Activated CD8-positive, alpha-beta memory T cell treated with anti-CD3 and anti-CD28 coated beads, Interleukin-2, amount 50 U/mL, for 24 hours (primary cell): ENCODE results near the gene KIF6.

Source experiments
- DNase-seq: peaks from one replicate; pipeline ENCODE4 v3.0.0-alpha.2; 2020; ENCODE audit errors: extremely low read depth

Gene KIF6

DNA sequence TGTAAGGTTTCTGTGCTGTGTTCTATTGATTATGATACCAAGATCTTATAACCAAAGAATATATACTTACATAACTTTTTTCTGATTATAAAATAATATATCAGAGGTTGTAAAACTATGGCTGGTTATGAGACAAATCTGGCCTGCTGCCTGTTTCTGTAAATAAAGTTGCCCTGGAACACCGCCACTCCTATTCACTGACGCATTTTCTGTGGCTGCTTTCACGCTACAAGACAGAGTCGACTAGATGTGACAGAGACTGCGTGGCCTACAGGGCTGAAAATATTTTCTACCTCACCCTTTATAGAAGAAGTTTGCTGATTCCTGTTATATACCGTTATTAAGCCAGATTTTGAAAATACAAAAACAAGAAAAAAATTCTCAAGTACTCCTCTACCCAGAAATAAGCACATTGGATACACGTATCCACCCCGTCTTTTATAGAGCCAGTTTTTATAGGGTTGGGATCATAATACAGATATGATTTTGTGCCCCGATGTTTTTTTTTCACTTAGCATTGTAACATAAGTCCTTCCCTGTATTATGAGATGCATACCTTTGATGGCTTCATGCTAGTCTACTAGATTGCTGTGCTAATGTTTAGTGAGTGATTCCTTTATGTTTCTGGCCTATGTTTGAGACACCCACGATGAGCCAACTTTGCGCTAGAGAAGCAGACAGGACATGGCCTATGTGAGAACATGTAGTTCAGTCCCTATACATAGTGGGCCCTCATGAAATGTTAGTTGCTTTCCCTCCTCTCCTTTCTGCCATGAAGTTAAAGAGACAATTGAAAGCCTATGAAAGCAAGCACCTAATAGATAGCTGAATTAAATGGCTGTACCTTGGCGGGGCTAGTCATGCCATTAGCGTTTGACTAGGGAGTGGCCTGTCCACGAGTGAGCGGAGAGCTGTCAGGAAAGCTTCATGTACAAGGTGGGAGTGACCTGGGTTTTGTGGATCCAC, 304.6 kb downstream of the KIF6 start:
- no peak for DNase-seq

DNA sequence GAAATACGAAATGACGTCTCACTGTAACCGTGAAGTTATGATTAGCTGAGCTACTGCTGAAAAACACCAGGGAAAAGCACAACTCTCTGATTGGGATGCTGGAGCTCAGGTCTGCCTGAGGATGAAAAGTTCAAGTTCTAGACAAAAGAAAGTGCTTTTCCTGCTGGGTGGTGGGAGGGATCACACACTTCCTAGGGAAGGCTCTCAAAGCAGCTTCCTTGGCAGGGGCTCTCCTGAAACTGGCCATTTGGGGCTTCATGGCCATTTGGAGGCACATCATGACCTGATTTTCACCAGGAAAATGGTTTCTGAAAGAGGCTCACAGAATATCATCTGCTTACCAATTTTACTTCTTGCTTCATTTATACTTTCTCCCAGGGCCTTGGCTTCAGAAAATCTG, 305.6 kb downstream of the KIF6 start:
- DNase-seq: no peak

DNA sequence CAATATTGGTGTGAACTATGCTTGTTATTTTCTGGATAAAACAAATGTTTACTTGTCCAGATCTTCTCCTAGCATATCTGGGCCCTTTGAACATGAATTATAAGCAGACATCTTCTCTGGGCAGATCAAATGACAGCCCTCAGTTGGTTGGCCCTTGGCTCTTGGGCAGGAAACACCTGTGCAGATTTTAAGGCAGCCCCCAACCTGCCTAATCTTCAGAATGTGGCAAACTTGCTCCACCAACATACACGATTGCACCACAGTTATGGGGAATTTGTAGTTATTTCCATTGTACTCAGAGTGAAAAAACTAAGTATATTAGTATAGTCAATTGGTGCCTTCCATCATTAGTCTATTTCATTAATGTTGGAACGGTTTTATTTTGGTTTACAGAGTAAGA, 307.8 kb downstream of the KIF6 start:
- no peak for DNase-seq

DNA sequence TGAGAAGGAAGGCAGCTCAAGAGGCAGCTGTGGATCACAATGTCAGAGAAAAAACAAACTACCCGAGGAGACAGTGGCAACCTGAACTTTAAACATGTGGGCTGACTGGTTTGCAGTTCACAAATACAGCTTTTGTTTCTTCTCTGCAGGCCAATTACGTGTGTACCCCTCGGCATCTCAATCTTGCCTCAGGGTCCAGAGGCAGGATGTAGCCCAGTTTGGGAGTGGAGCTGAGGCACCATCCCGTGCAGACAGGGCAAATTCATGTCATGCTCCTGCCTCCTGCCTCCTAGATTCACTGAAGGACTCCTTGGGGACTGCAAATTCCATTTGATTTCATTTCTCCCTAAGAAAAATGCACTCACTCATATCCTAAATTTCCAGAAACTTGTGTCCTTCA, 308.5 kb downstream of the KIF6 start:
- no peak for DNase-seq

DNA sequence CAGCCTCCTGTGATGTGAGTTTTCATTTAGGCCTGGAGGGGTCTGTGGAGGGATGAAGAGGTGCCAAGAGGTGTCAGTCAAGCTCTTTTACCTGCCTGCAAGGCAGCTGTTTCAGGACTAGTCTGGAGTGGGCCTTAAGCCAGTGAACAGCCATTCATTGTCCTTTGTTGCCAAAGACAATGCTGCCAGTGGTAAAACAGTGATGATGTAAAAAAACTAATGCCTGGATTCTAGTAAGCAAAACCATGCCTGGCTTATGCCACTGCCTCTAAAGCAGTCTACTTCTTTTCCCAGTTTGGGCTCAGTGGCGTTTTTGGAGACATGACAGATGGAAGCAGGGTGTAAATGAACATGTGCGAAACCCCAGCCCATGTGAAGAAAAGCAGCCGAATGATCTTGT, 309.2 kb downstream of the KIF6 start:
- no peak for DNase-seq

DNA sequence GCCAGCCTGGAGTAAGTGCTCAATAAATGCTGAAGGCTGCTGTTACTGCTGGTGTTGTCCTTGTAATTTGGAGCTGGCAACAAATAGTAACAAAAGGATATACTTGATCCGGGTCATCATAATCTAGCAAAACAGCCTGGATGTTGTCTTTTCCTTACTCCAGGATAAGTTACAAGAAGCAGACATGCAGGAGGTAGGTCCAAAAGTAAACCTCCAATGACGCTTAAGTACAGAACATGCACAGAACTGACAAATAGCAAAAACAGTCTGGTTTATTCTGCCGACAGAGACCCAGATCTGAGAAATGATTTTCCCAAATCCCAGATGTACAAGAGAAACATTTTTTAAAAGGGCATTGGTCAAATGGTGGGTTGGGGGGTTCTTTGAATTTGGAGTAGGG, 309.7 kb downstream of the KIF6 start:
- no peak for DNase-seq

DNA sequence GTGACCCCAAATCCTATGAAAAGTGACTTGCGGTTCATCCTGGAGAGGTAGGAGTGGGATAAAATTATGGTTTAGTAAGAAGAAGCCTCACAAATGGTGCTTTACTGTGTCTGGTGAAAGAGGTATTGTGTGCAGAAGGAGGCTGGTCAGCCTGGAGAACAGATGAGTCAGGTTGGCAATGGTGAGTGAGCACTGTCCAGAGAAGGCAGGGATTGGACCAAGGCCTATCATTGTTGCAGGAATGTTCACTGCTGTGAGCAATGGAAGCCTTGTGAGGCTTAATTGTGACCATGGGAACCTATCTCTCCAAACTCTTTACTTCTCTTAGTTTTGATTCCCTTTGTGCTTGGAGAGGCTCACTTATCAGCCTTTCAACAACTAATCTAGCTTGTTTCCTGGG, 313.7 kb downstream of the KIF6 start:
- DNase-seq: no peak

DNA sequence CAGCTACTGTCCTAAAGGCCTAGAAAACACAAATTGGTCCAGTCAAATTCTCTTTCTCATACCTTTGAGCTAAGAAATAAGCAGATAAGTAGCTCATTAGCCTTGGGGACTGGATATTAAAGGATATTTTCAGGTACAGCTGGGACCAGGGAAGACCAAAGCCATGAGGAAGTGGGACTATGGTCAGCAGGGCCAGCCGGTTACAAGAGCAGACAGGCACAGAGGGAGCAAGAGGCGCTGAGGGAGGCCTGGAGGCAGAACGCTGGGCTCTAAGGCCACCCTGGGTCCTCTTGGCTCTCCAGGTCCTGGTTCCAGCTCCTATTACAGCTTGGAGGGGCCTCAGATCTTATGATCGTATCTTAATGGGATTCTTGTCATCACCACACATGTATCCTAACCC, 314.2 kb downstream of the KIF6 start:
- DNase-seq: no peak

DNA sequence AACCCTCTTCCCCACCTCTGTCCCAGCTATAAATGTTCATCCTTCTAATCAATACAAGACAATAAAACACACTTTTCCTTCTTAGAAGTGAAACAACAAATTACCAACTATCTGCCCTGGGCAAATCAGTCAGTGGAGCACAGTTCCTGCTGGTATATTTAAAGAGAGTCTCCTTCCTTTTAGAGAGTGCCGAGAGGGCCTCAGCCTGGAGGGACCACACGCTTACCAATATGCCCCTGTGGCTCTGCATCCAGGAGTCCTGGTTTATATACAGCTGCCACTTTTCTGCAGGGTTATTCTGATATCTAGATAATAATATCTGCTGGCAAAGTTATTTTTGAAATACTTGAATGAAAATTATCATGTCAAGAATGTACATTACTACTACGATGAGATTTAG, 315.3 kb downstream of the KIF6 start:
- DNase-seq: no peak

DNA sequence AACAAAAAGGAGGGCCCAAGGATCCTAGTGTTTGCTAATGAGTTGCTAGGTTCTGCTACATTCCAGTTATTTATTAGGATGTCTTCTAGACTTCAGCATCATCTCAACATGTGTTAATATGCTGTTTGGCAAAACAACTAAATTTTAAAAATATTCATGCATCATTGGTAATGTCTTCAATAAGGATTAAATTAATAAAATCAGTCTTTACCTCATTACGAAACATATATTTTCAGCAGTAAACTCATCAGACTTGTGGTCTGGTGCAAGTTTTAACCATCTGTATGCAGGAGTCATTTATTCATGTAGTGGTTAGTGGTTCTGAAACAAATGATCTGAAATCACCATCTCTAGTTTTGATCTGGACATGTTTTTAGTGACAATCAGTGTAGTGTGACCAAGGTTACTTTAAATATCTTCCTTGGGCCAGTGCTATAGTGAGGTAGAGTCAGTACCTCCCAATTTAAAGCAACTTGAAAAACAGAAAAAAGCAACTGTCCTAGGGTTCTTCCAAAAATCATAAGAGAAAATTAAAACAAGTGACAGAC, 317.7 kb downstream of the KIF6 start:
- no peak for DNase-seq

DNA sequence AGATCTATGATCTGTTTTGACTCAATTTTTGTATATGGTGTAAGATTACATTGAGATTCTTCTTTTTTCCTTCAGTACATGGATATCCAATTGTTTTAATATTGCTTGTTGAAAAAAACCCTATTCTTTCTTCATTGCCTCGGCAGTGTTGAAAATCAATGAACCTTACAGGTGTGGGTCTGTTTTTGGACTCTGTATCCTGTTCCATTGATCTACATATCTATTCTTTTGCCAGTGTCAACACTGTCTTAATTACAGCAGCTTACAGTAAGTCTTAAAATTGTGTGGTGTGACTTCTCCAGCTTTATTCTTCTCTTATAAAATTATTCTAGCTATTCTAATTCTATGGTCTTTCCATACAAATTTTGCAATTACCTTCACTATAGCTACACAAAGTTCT, 320.9 kb downstream of the KIF6 start:
- DNase-seq: no peak

DNA sequence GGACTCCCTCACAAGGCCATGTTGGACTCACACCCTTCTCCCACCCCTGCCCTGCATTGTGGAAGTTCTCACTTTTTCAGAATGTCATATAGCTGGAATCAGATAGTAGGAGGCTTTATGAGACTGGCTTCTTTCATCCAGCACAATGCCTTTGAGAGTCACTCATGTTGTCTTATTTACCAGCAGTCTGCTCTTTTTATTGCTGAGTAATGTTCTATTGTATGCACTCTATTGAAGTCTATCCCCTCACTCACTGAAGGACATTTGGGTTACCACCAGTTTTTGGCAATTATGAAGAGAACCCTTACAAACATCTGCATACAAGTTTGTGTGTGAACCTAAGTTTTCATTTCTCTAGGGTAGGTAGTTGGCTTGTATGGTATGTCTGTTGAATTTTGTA, 321.9 kb downstream of the KIF6 start:
- no peak for DNase-seq

DNA sequence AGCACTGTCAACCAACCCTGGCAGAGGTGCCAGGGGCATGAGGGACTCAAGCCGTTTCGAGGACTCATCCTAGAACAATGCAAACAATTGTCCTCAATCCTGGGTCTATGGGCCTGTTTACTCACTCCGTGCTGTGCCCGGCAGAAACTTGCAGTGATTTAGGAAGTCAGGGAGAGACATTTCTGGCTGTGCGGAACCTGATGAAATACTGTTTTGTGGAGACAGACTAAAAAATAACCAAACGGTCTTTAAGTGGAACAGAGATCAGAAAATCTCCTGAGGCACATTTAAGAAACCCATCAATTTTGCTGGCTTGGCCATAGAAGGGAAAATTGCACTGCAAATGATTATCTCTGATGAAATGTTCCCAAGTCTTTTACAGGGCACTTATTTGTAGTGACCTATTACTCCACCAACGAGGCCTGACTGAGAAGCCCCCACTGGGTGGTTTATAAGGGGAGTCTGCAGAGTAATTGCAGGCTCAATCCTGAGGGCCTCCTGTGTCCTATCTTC, 322.9 kb downstream of the KIF6 start:
- DNase-seq: no peak

DNA sequence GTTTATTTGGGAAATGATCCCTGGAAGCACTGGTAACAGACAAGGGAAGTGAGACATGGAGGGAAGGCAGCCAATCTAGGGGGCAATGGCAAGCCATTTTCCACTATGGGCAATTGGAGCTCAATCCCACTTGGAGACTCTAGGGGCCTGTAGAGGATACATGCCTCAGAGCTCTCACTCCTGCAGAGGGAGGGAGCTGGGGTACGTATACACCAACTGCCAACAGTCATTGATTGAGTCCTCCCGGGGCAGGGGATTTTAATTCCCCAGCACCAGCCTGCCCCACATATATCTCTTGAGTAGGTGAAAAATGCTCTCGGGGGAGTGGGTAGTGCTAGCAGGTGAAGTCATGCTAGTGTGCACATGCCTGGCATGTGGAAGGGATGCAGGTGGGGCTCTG, 323.8 kb downstream of the KIF6 start:
- DNase-seq: no peak

DNA sequence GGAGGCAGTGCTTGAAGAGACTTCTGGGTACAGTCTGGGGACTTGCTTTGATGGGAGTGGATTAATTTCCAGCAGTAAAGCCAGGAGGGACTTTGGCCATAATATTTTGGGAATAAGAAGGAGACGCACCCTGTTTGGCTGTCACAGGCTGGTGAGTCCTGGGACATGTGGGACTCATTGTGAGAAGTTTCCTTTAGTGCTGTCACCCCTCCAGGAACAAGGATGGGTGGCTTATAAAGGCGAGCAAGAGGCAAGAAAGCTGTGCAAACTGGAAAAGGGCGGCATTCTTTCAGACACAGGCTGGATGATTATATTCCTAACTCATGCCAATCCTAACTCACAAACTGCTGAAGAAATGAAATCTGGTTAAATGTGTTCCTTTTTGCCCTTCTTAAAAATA, 325.2 kb downstream of the KIF6 start:
- no peak for DNase-seq

DNA sequence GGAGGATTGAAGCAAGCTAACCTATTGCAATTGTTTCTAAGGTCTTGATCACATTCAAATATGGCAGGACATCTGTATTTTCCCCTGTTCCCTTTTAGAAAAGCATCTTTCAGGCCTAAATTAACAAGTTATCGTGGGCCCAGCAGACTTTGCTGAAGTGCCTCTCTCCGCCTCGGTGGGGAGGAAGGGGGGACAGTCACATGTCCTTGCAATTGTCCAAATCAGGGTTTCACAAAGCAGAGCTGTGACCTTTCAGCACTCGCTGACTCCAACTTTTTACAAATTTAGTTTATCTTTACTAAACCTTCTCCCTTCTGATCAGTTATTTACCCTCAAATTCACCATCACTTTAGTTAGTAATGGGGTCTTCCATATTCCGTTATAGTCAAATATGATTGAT, 328.4 kb downstream of the KIF6 start:
- no peak for DNase-seq

DNA sequence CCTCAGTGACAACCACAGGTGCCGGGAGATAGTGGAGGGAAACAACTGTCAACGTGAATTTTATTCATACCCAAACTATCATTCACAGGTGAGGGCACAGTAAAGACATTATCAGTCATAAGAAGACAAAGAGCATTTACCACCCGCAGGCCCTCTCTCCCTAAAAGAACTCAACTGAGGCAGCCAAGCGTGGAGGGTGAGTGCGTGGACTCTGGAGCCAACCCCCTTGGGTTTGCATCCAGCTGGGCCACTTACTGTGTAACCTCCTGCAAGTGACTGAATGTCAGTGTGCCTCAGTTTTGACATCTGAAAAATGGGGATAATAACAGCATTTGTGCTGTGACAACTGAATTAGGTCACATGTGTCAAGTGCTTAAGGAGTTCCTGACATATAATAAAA, 332.1 kb downstream of the KIF6 start:
- no peak for DNase-seq

DNA sequence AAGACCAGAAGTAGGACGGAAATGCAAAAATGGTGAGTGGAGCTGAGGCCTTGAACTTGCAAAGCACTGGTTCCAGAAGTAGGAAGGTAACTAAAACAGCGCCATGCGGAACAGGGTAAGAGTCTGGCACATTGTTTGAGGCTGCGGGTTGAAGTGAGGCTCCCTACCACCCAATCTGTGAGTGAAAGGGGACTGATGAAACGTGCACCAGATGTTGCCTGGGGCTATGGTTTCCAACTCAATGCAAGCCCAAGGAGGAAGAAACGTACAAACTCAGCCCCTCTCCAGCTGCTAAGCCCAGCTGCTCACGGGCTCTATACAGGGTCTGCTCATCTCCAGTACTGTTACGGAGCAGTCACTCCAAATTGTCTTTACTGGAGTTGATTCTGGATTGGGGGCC, 334.0 kb downstream of the KIF6 start:
- no peak for DNase-seq

DNA sequence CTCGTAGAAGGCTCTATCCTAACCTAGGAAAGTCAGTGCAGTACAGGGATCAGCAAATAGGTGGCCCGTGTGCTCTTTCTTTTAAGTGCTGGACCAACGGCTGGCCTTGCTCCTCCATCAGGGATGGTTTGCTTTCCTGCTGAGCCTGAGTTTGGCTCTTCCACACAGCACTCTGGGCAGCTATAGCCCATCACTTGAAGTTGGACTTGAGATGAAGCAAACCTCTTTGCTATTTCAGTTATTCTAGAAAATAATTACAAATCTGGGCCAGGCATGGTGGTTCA, 335.8 kb downstream of the KIF6 start:
- DNase-seq: no peak

DNA sequence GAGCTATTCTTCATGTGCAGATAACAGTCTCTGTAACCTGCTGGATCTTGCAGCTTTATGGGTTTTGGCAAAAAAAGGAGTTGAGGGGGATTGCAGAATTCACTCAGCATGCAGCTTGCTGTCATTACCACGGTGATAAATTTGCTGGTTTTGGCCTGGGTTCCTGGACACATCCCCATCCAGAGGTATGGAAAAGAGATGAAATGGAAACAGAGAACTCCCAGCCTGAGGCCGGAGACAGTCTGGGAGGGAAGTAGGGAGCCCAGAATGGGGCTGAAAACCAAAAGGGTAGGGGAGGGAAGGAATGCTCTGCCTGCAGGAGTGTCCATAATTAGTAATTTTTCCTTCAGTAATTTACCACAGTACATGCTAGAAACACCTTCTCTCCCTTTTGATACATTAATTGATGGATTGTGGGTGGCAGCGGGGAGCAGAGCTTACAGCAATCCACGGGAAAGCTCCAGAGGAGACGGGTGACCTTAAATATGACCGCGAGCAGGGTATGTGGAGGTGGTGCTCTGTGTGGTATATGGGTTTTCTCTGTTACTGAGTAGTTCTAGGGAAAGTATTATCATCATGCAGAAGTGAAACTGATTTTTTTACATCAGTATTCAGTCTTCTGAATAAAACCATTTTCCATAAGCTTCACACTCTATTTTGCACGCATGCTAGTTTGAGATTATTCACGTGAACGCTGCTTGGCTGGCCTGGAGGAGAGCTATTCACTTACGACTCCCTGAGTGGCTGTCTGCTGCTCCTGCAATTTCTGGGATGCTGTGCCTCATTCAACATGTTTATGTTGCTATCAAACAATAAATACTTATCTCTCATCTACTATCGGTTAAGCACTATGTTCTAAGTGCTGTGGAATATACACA, 336.4 kb downstream of the KIF6 start:
- DNase-seq: no peak

DNA sequence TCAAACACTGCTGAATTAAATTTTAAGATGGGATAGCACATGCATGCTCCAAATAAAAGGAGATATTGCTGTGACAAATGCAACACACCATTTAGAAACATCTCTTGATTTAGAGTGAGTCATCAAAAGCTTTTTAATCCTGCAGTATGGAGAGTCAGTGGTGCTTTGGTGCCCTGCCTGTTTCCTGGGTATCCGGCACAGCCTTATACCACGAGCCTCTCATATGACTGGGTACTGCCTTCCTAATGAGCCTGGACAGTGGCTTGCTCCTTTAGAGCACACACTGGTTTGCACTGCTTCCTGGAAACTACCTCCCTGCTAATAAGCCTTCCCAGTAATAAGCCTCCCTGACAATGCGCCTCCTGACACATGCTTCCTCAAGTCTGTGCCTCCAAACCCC, 337.4 kb downstream of the KIF6 start:
- no peak for DNase-seq

DNA sequence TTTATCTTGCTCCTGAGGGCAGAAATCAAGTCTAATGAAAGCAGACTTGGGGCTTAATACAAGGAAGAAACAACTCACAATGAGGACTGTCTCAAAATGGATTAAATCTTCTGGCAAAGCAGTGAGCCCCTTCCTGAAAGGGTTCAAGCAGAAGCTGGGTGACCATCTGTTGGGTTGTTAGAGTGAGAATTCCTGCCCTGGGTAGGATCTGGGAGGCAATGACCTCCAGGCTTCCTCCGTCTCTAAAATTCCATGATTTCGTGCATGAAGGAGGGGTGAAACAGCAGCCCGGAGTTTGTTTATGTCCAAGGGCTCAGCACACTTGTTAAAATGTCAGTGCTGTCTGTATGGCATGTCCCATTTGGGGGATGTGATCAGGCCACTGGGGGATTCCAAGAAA, 338.7 kb downstream of the KIF6 start:
- DNase-seq: no peak
